A549 (cell line): ENCODE measurements around the gene EXOSC3.

ENCODE experiments used
- CTCF ChIP-seq: fragments of >200 bp; sonication (Bioruptor Twin); formaldehyde crosslinking; IDR thresholded peaks from 3 replicates; pipeline ENCODE4 v1.5.1; 2016
- MAFK ChIP-seq: fragments of 450-650 bp; IDR thresholded peaks from 2 replicates; pipeline ENCODE4 v1.6.1; 2014; ENCODE audit not compliant: partially characterized antibody
- TP53 ChIP-seq: fragments of 250-450 bp; sonication (Bioruptor Pico); IDR thresholded peaks from 2 replicates; pipeline ENCODE4 v1.5.0; 2021; ENCODE audit warnings: mild to moderate bottlenecking, moderate library complexity

- TF ChIP-seq MAFK = no peak
- no peak for TF ChIP-seq TP53 (CRISPR knock-in tag)
- no peak for TF ChIP-seq CTCF
Measured at GRCh38 chr9:37758747-37759146, 26.1 kb downstream of the EXOSC3 start.
